A549 (cell line): Measurements from ENCODE around the gene LRCOL1. TPM values are rescaled to one million over a fixed set of nuclear protein-coding genes. Genes with fewer than 3 reads are reported as not detected.
A peak's percentile ranks its signal among the peaks of the same experiment; 100 is the strongest.

Experiments
- ATAC-seq, 2 experiments: fragments of 200-7000 bp in 1 of 2; fragments of >200 bp in 1 of 2; cut with Nextera tagmentation in 1 of 2; cut with Tn5 transposase in 1 of 2; 3 replicates each; pipeline versions ENCODE4 v1.8.0 to v1.9.1; 2018 to 2020; ENCODE audit warnings: mild to moderate bottlenecking in 1 of 2, moderate library complexity in 1 of 2
- CTCF ChIA-PET: fragments of 300-600 bp; sonication (Branson Sonifier 250); formaldehyde crosslinking; extraction: SDS; loops from one replicate; lab custom pipeline; 2021; ENCODE audit warnings: antibody characterized with exemption, inconsistent platforms; lab: Yijun Ruan, JAX
- POLR2A ChIA-PET: fragments of 350-600 bp; formaldehyde crosslinking; extraction: SDS; loops from one replicate; lab custom pipeline; 2021; ENCODE audit warnings: antibody characterized with exemption, inconsistent platforms; lab: Yijun Ruan, JAX
- DNase-seq, 2 experiments: peaks; one replicate each; pipeline versions ENCODE4 v3.0.0 to v3.0.0-alpha.2; 2011 to 2016; ENCODE audit warnings: low read depth in 1 of 2, low spot score in 1 of 2
- FAIRE-seq: peaks from 2 replicates; lab custom pipeline; 2011; peaks lifted over from hg19 to GRCh38; lab: Jason Lieb, UNC
- H3K27ac ChIP-seq, 2 experiments: fragments of >200 bp; sonication (Bioruptor Twin); formaldehyde crosslinking; 3 replicates each; pipeline ENCODE4 v1.5.1; 2016 to 2017
- H3K4me1 ChIP-seq: fragments of >200 bp; sonication (Bioruptor Twin); formaldehyde crosslinking; 3 replicates; pipeline ENCODE4 v1.6.1; 2016
- H3K4me2 ChIP-seq: fragments of >200 bp; sonication (Bioruptor Twin); formaldehyde crosslinking; 3 replicates; pipeline ENCODE4 v1.6.1; 2016
- H3K4me3 ChIP-seq: fragments of >200 bp; sonication (Bioruptor Twin); formaldehyde crosslinking; 3 replicates; pipeline ENCODE4 v1.5.1; 2016
- H3K9me3 ChIP-seq: fragments of >200 bp; sonication (Bioruptor Twin); formaldehyde crosslinking; 3 replicates; pipeline ENCODE4 v1.6.1; 2016
- ATOH8 ChIP-seq: fragments of 250-450 bp; sonication (Bioruptor Pico); IDR thresholded peaks from 2 replicates; pipeline ENCODE4 v1.5.0; 2020; ENCODE audit warnings: low read depth, mild to moderate bottlenecking, moderate library complexity
- BHLHE40 ChIP-seq: IDR thresholded peaks from 2 replicates; pipeline ENCODE4 v1.6.1; 2012; ENCODE audit warnings: low read depth, low read length, inconsistent platforms
- CBX2 ChIP-seq: fragments of 200-600 bp; sonication (generic); IDR thresholded peaks from 2 replicates; pipeline ENCODE4 v1.6.1; 2016; ENCODE audit warnings: low read depth, mild to moderate bottlenecking, borderline replicate concordance
- CBX8 ChIP-seq: fragments of 200-600 bp; sonication (generic); IDR thresholded peaks from 2 replicates; pipeline ENCODE4 v1.6.1; 2016
- CHD4 ChIP-seq: fragments of 200-600 bp; sonication (generic); IDR thresholded peaks from 2 replicates; pipeline ENCODE4 v1.6.1; 2016; ENCODE audit warnings: antibody characterized with exemption, mild to moderate bottlenecking, borderline replicate concordance
- EHMT2 ChIP-seq: fragments of 200-600 bp; sonication (generic); IDR thresholded peaks from 2 replicates; pipeline ENCODE4 v1.6.1; 2016; ENCODE audit warnings: antibody characterized with exemption, low read depth, mild to moderate bottlenecking, moderate library complexity
- FOSB ChIP-seq: fragments of 250-450 bp; sonication (Bioruptor Pico); IDR thresholded peaks from 2 replicates; pipeline ENCODE4 v1.5.0; 2020; ENCODE audit warnings: mild to moderate bottlenecking, moderate library complexity
- FOXS1 ChIP-seq: fragments of 250-450 bp; sonication (Bioruptor Pico); IDR thresholded peaks from 2 replicates; pipeline ENCODE4 v1.5.0; 2020; ENCODE audit warnings: mild to moderate bottlenecking, moderate library complexity
- HEYL ChIP-seq: fragments of 250-450 bp; sonication (Bioruptor Pico); IDR thresholded peaks from 2 replicates; pipeline ENCODE4 v1.8.0; 2021; ENCODE audit warnings: mild to moderate bottlenecking, moderate library complexity
- HOXA7 ChIP-seq: fragments of 250-450 bp; sonication (Bioruptor Pico); IDR thresholded peaks from 2 replicates; pipeline ENCODE4 v1.5.0; 2020; ENCODE audit warnings: mild to moderate bottlenecking, moderate library complexity
- HOXB5 ChIP-seq: fragments of 250-450 bp; sonication (Bioruptor Pico); IDR thresholded peaks from 2 replicates; pipeline ENCODE4 v1.5.0; 2020; ENCODE audit warnings: mild to moderate bottlenecking, moderate library complexity
- JUN ChIP-seq, 2 experiments: fragments of >200 bp; sonication (Bioruptor Twin); formaldehyde crosslinking; IDR thresholded peaks; 2 replicates in 1 of 2; 3 replicates in 1 of 2; pipeline ENCODE4 v1.6.1; 2016 to 2017
- JUNB ChIP-seq: fragments of >200 bp; sonication (Bioruptor Twin); formaldehyde crosslinking; IDR thresholded peaks from 2 replicates; pipeline ENCODE4 v1.6.1; 2016
- KDM5A ChIP-seq: fragments of 200-600 bp; sonication (generic); IDR thresholded peaks from 2 replicates; pipeline ENCODE4 v1.6.1; 2016; ENCODE audit warnings: antibody characterized with exemption, mild to moderate bottlenecking
- MAFK ChIP-seq: fragments of 450-650 bp; IDR thresholded peaks from 2 replicates; pipeline ENCODE4 v1.6.1; 2014; ENCODE audit not compliant: partially characterized antibody
- MAX ChIP-seq: IDR thresholded peaks from 2 replicates; pipeline ENCODE4 v1.6.1; 2012
- NFE2L2 ChIP-seq: fragments of 150-350 bp; conservative IDR thresholded peaks from 2 replicates; pipeline ENCODE4 v1.6.1; 2014; ENCODE audit warnings: low read length
- NR3C1 ChIP-seq: fragments of >200 bp; sonication (Bioruptor Twin); formaldehyde crosslinking; IDR thresholded peaks from 3 replicates; pipeline ENCODE4 v1.6.1; 2017
- PBX3 ChIP-seq: IDR thresholded peaks from 2 replicates; pipeline ENCODE4 v1.6.1; 2012
- POLR2A ChIP-seq: IDR thresholded peaks from 2 replicates; pipeline ENCODE4 v1.6.1; 2012; ENCODE audit warnings: mild to moderate bottlenecking, low read length
- POLR2AphosphoS2 ChIP-seq: conservative IDR thresholded peaks from 2 replicates; pipeline ENCODE4 v1.6.1; 2012; ENCODE audit warnings: low read length, improper control_type of control experiment, inconsistent platforms
- RAD21 ChIP-seq, 2 experiments: fragments of >200 bp in 1 of 2; sonication (Bioruptor Twin) in 1 of 2; formaldehyde crosslinking in 1 of 2; IDR thresholded peaks in 1 of 2; conservative IDR thresholded peaks in 1 of 2; 2 replicates in 1 of 2; 3 replicates in 1 of 2; pipeline ENCODE4 v1.6.1; 2012 to 2018; ENCODE audit warnings: inconsistent platforms in 1 of 2
- RARB ChIP-seq: fragments of 250-450 bp; sonication (Bioruptor Pico); IDR thresholded peaks from 2 replicates; pipeline ENCODE4 v1.8.0; 2021; ENCODE audit warnings: mild to moderate bottlenecking, moderate library complexity
- RFX5 ChIP-seq: fragments of 450-650 bp; IDR thresholded peaks from 2 replicates; pipeline ENCODE4 v1.7.1; 2014; ENCODE audit warnings: antibody characterized with exemption, mild to moderate bottlenecking, moderate library complexity
- RNF2 ChIP-seq: fragments of 200-600 bp; sonication (generic); IDR thresholded peaks from 2 replicates; pipeline ENCODE4 v1.6.1; 2016; ENCODE audit warnings: low read depth, mild to moderate bottlenecking, antibody characterized with exemption, moderate library complexity, borderline replicate concordance
- ZSCAN20 ChIP-seq: fragments of 250-450 bp; sonication (Bioruptor Pico); IDR thresholded peaks from 2 replicates; pipeline ENCODE4 v1.8.0; 2022; ENCODE audit warnings: mild to moderate bottlenecking, moderate library complexity
- WGBS: methylation state at CpG from one replicate; pipeline ENCODE4 v1.1.6; 2017; ENCODE audit errors: missing lambda C conversion rate; 5-methylcytosine and 5-hydroxymethylcytosine counted together
- polyA plus RNA-seq, 4 experiments: library from polyadenylated mRNA; depleted of rRNA in 3 of 4; stranded (reverse); fragments of >200 nt; fragmentation: RNase III in 1 of 4; extraction: RNeasy Plus Mini Kit Qiagen cat#74134 plus additional on column Dnase treatment in 1 of 4; gene quantifications; 2 replicates in 3 of 4; 3 replicates in 1 of 4; pipeline ENCODE4 v1.2.3, GENCODE V29; 2011 to 2017

LRCOL1 gene
- polyA plus RNA-seq, 2 of the 4 experiments (the other 2 are of a cell fraction), result not detected

- Histone ChIP-seq H3K9me3 (no peaks in the 10 kb centered on the region), H3K4me1 (peaks cover 10% of the 10 kb centered on the region; the same call in 2 of the 3 replicates), H3K4me2 (peak overlapping the region; percentile 96), H3K4me3 (peak overlapping the region; percentile 91), H3K27ac (peak overlapping the region in 1 of 2 experiments; percentile 91; a peak in 3 of 6 replicates)
- DNase-seq, result no peak
- 81% methylated on average over 42 of the region's 45 CpGs for WGBS
- no peak for FAIRE-seq
- ATAC-seq, result no peak
- no peak for TF ChIP-seq JUN (IDR thresholded peaks at IDR 0.05)
- TF ChIP-seq CHD4, result no peak
- TF ChIP-seq HOXA7 (CRISPR knock-in tag), result no peak
- TF ChIP-seq MAFK, result no peak
- TF ChIP-seq RARB (CRISPR knock-in tag), result no peak
- no peak for TF ChIP-seq BHLHE40
- TF ChIP-seq NR3C1, result no peak
- no peak for TF ChIP-seq KDM5A
- TF ChIP-seq POLR2AphosphoS2, result no peak
- no peak for TF ChIP-seq POLR2A
- TF ChIP-seq CBX8, result no peak
- TF ChIP-seq CBX2, result no peak
- ChIA-PET CTCF (interaction anchor here (0.6 to 9.0 kb wide), 4 partner anchors 15 to 154 kb away, joined by 3 to 108 read pairs (median 6); no protein-coding TSS in a partner anchor), POLR2A (interaction anchor here (0.6 kb wide), 1 partner anchor 35 kb away, joined by 3 read pairs; no protein-coding TSS in a partner anchor)
Observed at GRCh38 chr12:132558861-132559623, 51.3 kb downstream of the LRCOL1 start.

DNA sequence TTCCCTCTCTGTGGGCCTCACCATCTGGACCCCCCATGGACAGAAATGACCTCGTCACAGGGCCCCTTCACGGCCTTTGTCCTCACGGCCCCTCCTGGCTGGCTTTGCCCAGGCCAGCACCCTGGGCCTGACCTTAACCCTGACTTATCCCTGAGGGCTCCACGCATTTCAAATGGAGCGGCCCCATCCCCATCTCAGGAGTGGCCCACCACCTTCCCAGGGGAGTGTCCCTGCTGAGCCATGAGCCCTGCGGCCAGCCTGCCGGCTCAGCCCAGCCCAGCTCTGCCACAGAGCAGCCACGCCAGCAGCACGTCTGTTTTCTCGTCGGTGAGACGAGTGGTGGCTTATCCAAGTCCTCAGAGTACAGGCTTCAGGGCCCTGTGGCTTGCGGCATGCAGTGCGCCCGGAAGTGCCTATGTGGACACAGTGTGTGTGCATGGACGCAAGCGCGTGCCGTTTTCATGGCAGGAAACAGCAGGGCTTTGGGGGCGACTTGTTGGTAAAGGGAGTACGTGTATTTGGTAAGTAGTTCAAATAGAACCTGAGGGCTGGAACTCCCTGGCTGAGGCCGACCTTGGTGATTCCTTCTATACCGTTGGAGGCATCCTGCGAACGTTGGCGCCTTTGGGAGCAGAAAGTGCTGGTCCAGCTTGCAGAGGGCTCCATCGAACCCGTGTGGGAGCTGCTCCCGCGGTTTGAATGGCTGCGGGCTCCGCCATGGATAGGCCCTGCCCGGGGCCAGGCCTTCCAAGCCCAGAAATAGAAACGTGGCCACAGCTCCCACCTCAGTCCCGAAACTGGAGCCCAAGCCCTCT, 52.1 kb downstream of the LRCOL1 start:
- Histone ChIP-seq H3K4me3 (no peak overlapping the region), H3K9me3 (no peaks in the 10 kb centered on the region), H3K4me1 (peaks cover 10% of the 10 kb centered on the region; the same call in 2 of the 3 replicates), H3K4me2 (no peak overlapping the region)
- WGBS, result 92% methylated on average over 33 of the region's 35 CpGs
- ATAC-seq (no peak), FAIRE-seq (no peak), DNase-seq (no peak)
- POLR2A ChIA-PET, result no interaction called here
- TF ChIP-seq BHLHE40 (no peak), NFE2L2 (no peak), ZSCAN20 (no peak), FOSB (CRISPR knock-in tag) (no peak), HOXA7 (CRISPR knock-in tag) (no peak), CBX2 (no peak), FOXS1 (CRISPR knock-in tag) (no peak), RAD21 (conservative IDR thresholded peaks at IDR 0.05 in 1 of 2, IDR thresholded peaks at IDR 0.05 in 1 of 2) (no peak), RNF2 (no peak)
- TF ChIP-seq, all 56 proteins: peak for 0
- CTCF ChIA-PET, result interaction anchor here (0.8 to 9.0 kb wide), 3 partner anchors 20 to 405 kb away, joined by 3 to 108 read pairs (median 3); no protein-coding TSS in a partner anchor
- no peak overlapping the region for H3K27ac ChIP-seq

DNA sequence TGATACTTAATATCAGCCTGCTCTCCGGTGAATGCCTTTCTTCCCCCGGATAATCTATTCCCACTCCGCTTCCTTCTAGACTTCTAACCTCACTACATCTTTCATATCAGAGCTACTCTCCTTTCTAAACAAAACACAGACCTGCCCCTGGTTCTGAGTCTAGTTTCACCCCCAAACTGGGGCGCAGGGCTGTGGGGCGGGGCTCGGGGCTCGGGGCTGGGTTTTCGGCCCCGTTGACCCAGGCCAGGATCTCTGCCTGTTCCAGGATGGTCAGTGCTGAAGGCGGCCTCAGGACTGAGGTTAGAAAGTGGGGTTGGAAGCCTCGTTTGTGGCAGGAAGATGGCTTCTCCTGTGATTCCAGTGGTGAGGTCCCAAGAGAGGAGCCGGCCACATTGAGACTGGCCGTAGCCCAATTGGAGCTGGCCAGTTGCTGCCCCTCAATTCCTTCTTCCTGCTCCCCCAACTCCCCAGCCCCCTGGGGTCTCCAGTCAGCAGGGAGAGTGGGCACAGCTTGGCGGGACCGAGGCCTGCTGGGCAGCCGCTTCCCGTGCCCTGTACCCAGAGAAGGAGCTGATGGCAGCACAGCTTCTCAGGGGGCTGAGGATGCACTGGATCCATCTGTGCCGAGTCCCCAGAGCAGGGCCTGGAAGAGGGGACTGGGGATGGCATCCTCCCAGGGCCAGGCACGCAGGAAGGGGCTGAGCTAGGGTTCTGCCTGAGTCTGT, 52.9 kb downstream of the LRCOL1 start:
- CTCF ChIA-PET, result interaction anchor here (0.8 to 9.0 kb wide), 4 partner anchors 19 to 404 kb away, joined by 3 to 108 read pairs (median 3); no protein-coding TSS in a partner anchor
- no peak overlapping the region for H3K27ac ChIP-seq
- TF ChIP-seq MAX, result no peak
- TF ChIP-seq RFX5, result no peak
- no peak for TF ChIP-seq HOXB5 (CRISPR knock-in tag)
- TF ChIP-seq ZSCAN20, result no peak
- TF ChIP-seq ATOH8, result no peak
- no peak for TF ChIP-seq EHMT2
- TF ChIP-seq HOXA7 (CRISPR knock-in tag), result no peak
- no peak for TF ChIP-seq RAD21 (conservative IDR thresholded peaks at IDR 0.05 in 1 of 2, IDR thresholded peaks at IDR 0.05 in 1 of 2)
- no peak for TF ChIP-seq JUNB
- TF ChIP-seq RARB (CRISPR knock-in tag), result no peak
- TF ChIP-seq HEYL, result no peak
- TF ChIP-seq PBX3, result no peak
- H3K4me1 ChIP-seq, result peaks cover 10% of the 10 kb centered on the region; the same call in 2 of the 3 replicates
- ATAC-seq (no peak), DNase-seq (no peak), FAIRE-seq (no peak)
- H3K4me3 ChIP-seq, result no peak overlapping the region
- WGBS, result 92% methylated on average over 14 of the region's 19 CpGs
- H3K4me2 ChIP-seq, result no peak overlapping the region
- H3K9me3 ChIP-seq, result no peaks in the 10 kb centered on the region
- POLR2A ChIA-PET, result no interaction called here
